H1 (cell line): ENCODE data around the gene GLOD4. TPM values are rescaled to one million over a fixed set of nuclear protein-coding genes. Genes with fewer than 3 reads are reported as not detected.

Experiments used
- ASH2L ChIP-seq: fragments of 200-600, 300-600 bp; sonication (generic); IDR thresholded peaks from one replicate; pipeline ENCODE4 v1.7.1; 2017; ENCODE audit warnings: low read length
- CTBP2 ChIP-seq: IDR thresholded peaks from 2 replicates; pipeline ENCODE4 v1.7.0; 2011; ENCODE audit warnings: borderline replicate concordance, mild to moderate bottlenecking, moderate library complexity, mixed read lengths, low read length; ENCODE audit not compliant: insufficient read depth, insufficient read length
- NANOG ChIP-seq: IDR thresholded peaks from 2 replicates; pipeline ENCODE4 v1.6.1; 2011; ENCODE audit warnings: low read length, low read depth, mild to moderate bottlenecking, inconsistent platforms; ENCODE audit not compliant: insufficient read depth, poor library complexity, severe bottlenecking
- SP4 ChIP-seq: IDR thresholded peaks from 2 replicates; pipeline ENCODE4 v1.6.1; 2012; ENCODE audit warnings: low read length, inconsistent platforms
- TAF7 ChIP-seq: optimal IDR thresholded peaks from 2 replicates; pipeline ENCODE3; 2011; ENCODE audit warnings: low read depth, mild to moderate bottlenecking, inconsistent platforms, low read length, moderate library complexity, borderline replicate concordance
- polyA plus RNA-seq, 7 experiments: library from polyadenylated mRNA; depleted of rRNA in 3 of 7; stranded (reverse) in 5 of 7; unstranded in 2 of 7; fragments of >200 nt in 5 of 7; fragments of 200-250 nt in 2 of 7; gene quantifications; 1 replicate in 5 of 7; 2 replicates in 1 of 7; 4 replicates in 1 of 7; pipeline versions ENCODE4 v1.2.1 to v1.2.3, GENCODE V29; 2011 to 2013; ENCODE audit warnings: missing spikeins in 2 of 7, mixed read lengths in 2 of 7
- total RNA-seq: library from RNA; stranded (reverse); fragmentation: NEBNext Ultra II Directional; extraction: Animal tissue kit (Norgen Biotek cat#: 25700); gene quantifications from 2 replicates; pipeline ENCODE4 v1.2.1, GENCODE V29; 2021

Gene GLOD4
- total and polyA plus RNA-seq, 2 of the 8 experiments (the other 6 are each of a cell fraction or from before 2014, with no cell fraction given): 36.8 to 81.3 TPM

- TF ChIP-seq NANOG: no peak
- no peak for TF ChIP-seq SP4
- TF ChIP-seq CTBP2: no peak
- no peak for TF ChIP-seq ASH2L
- no peak for TF ChIP-seq TAF7
These were observed 10.2 kb upstream of the GLOD4 start (continued) for GRCh38 chr17:792277-792676.
